NCI-H2171 treated with DMSO at 0.1 percent for 48 hours (cell line): ENCODE results near the gene PELI2.

Experiments used
- DNase-seq: peaks from one replicate; lab custom pipeline; 2025; lab: John Stamatoyannopoulos, UW

Gene PELI2

GRCh38 chr14:56247495-56248200, 129.4 kb downstream of the PELI2 start:
- peak; percentile 12 for DNase-seq

DNA sequence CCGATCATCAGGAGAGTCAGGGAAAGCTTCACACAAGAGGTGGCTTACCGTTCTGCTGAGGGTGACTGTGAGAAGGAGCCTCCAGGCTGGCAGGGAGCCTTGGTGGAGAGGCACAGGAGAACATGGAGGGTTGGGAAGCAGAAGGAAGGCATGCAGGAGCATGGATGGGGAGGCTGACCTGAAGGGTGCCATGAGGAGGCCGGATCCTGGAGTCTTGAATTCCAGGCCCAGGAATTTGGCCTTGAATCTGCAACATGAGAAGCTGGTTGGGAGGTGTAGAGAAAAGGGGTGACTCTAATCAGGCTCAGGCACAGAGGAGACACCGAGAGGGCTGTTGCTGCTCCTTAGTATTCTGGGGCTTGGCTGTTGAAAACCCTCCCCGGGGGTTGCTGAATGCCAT, 130.2 kb downstream of the PELI2 start:
- no peak for DNase-seq

DNA sequence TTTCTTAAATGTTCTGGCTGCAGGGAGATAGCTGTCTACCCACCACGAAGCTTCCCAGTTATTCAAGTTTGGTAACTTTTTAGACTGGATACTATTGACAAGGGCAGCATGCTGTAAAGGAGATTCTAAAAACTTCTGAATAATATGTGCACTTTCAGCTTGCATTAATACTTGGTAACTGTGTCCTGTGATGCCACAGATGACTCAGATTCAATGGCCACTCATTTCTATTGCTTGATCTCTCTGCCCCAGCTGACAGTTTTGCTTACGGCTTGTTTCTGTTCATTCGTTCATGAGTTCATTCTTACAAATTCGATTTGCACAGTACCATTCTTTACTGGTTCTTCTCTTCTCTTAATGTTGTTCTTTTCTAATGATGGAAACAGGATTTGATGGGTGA, 142.8 kb downstream of the PELI2 start:
- no peak for DNase-seq

GRCh38 chr14:56262530-56262929, 144.3 kb downstream of the PELI2 start:
- DNase-seq, result no peak

DNA sequence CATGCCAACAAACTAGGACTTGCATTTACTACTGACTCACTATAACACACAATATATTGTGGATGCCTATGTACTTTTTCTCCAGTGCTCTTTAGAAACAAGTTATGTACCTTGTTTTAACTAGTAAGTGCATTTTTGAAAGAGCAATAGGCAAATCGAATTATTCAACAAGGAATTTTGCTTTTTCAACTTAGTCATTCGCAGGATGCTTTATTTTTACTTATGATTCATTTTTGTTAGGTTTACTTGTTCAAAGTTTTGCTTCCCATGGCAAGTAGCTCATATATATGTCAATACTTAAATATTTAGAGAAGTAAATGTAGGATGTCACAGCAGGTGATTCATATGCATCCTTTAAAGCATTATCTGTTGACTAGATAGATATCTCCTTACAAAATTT, 149.8 kb downstream of the PELI2 start:
- DNase-seq, result no peak

GRCh38 chr14:56268673-56269072, 150.5 kb downstream of the PELI2 start:
- DNase-seq, result no peak

- DNase-seq, result no peak
Measured at GRCh38 chr14:56270921-56271320, 152.7 kb downstream of the PELI2 start.

- no peak for DNase-seq
Measured at GRCh38 chr14:56271970-56272369, 153.8 kb downstream of the PELI2 start.

- DNase-seq, result no peak
Measured at GRCh38 chr14:56273155-56273554, 154.9 kb downstream of the PELI2 start.

DNA sequence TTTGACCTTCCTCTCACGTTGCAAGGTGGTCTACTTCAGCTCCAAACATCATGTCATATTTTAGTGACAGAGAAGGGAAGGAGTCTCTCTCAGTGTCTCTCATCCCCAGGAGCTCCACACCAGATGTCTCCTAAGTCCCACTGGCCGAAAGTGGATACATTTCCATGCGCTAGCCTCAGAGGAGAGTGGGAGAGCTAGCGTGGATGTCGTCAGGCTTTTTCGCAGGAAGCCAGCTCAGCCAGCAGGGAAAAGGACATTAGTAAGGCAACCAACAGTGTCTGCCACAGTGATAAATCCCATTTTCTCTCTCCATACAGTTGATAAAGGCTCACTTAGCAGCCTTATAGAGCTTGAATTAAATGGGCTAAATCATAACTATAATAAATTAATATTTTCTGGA, 155.7 kb downstream of the PELI2 start:
- DNase-seq, result no peak

DNA sequence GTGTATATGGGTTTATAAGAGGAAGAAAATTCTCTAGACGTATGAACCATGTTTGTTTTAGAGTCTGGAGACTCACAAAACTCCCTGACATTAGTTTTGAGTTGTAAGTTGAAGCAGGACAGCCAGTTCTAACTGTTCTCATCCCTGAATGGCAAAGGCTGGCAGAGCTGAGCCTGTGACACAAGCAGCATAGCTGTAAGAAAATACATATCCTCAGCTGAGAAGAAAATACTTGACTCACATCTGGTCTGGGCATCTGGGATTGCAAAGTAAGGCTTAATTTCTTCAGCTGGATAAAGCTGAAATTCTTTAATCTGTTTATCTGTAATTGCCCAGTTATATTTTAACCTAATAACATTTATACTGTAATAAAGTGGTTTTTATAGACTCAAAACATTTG, 156.3 kb downstream of the PELI2 start:
- no peak for DNase-seq

DNA sequence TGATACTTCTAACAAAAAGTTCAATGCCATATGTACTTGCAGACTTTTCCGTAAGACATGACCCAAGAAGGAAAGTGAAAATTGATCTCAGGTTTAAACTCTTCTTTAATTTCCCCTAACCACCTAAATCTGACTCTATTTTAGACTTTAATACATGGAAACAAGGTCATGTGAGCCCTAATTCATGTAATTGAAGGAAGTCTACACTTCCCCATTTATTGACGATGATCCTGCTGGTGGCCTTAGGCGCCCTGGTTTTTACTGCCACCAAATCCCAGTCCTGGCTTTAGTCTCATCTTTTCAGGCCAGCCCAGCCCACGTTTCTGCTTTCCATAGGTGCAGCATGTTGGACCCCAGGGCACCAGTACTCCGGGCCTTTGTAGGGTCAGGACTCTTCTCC, 157.9 kb downstream of the PELI2 start:
- DNase-seq, result no peak

DNA sequence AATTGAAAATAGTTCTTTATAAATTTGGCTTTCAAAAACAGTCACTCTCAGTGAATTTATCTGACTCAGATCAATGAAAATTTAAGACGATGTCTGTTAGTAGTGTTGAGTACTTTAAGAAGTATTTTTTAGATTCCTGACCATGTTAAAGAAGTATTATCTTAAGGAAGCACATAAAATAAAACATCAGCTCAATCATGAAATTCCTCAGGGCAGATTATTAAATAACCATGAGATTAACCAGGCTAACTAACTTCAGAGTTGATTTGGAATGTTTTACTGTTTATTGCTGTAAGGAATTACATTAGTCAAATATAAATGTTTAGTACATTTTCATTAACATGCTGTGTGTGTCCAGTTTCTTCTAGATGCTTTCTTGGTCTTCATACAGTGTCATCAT, 160.2 kb downstream of the PELI2 start:
- no peak for DNase-seq

DNA sequence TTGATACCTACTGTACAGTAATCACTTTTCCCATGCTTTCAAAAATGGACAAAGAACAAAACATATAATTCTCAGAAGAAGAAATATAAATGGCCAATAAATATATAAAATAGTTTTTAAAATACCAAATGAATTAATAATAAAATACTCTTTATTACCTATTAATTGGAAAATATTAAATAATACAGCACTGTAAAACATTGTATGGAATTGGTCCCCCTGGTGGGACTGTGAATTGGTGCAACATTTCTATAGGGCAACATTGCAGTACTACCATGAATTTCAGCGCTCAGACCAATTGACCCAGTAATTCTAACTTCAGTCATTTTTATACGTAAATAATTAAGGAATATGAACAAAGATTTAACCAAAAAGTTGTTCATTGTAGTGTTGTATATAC, 162.6 kb downstream of the PELI2 start:
- DNase-seq, result no peak

GRCh38 chr14:56282179-56282578, 164.0 kb downstream of the PELI2 start:
- no peak for DNase-seq

DNA sequence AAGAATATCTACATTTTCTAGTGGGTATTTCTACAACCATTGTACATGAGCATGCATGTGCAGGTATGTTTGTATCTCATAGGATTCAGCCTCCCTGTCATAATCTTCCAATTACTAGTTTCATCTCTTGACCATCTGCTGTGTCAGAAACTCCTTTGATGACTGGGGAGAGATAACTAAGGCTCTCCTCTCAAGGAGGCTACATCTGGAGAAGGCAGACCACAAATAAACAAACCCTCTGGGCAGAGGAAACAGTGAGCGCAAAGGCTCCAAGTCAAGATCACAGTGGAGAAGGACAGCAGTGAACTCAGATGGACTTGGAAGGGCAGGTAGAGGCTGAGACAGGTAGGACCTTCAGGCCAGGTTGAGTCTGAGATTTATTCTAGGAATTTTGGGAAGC, 166.4 kb downstream of the PELI2 start:
- no peak for DNase-seq

- DNase-seq, result no peak
Measured at GRCh38 chr14:56289155-56289554, 170.9 kb downstream of the PELI2 start.

GRCh38 chr14:56290195-56290594, 172.0 kb downstream of the PELI2 start:
- no peak for DNase-seq

DNA sequence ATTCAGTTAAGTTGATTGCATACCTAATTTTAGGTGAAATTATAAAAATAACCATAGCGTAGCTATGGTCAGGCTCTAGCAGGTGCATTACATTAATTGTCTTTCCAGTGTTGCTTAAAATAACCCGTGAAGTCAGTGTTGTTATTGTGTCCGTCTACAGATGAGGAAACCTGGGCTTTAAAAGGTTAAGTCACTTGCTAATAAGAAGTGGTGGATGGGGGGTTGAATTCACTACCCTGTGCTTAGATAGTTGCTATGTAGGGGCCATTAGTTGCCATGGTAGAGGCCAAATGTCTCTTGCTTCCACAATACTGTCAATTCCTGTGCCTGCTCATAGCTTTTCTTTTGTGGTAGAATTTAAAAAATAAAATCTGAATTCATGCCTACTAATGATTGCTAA, 174.8 kb downstream of the PELI2 start:
- no peak for DNase-seq

GRCh38 chr14:56293506-56293905, 175.3 kb downstream of the PELI2 start:
- no peak for DNase-seq

DNA sequence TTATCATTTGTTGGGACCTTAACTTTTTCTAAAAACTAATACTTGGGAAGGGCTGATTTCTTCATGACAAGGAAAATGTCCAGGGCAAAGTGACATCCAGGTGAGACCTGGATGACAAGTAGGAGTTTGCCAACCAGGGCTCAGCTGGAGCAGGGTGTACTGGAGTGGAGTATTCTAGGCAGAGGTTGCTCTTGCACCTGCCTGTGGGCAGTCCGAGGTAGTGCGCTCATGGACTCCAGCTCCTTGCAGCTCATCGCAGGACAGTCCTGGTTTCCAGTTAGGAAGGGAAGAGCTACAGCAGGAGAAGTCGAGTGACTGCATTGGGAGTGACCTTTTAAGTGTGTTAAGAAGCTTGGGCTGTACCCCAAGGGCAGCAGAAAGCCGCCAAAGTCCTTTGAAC, 175.9 kb downstream of the PELI2 start:
- DNase-seq, result no peak

DNA sequence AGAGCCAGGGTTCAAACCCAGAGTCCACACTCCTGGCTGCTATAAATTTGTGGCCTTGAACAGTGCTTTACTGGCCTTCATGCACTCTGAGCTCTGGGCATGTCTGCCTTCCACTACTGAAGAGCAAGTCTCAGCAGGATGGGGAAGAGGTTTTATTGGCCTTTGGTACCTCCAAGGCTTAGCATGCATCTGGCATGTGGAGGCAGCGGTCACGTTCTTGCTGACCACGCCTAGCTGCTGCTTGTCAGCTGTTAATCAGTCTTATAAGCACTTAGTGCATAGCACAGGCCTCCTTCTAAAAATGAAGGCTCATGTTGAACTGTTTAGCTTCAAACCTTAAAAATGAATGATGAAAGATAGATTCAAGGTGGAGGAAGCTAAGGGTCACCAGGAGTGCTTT, 177.5 kb downstream of the PELI2 start:
- DNase-seq, result no peak

DNA sequence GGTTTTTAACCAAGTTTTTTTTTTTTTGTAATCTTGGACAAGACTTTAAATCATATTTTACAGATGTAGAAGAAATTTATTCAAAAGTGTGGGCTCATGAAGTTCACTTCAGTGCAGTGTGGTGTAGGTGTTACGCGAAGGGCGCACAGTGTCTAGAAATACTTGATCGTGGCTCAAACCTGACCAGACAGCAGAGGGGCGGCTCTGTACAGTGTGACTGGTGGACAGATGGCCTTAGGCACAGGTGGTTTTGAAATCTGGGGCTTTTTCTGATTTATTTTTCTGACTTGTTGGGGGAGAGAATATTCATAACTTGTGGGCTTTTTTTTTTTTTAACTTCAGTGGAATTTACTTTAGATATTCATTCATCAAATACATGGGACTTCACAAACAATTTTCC, 179.2 kb downstream of the PELI2 start:
- no peak for DNase-seq

DNA sequence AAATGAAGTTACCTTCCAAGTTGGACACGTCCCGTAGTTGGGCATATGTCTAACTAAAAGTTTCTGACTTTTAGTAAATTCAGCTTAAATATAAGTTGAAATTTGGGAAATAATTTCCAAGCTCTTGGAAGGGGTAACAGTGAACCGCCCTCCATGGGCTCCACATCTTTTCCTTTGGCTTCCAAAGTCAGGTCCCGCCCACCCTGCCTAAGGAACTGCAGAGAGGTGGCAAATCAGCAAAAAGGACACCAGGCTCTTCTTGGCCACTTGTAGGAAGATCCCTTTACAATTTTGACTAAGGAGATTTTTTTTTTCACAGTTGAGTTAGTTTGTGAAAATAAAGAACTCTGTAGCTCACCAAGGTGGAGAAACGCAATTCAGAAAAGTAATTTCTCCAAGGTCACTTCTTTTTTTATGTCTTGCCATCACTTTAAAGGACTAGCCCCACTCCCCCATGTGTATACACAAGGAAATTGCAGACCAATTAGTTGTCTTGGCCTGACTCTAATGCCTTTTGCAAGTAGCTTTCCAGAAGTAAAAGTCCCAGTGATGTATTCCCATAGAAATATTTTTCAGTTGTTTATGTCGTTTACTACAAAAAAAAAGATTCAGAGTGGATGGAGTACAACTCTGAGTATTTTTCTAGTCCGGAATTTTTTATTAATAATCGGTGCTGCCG, 181.2 kb downstream of the PELI2 start:
- DNase-seq, result no peak
